DMS 273 treated with DMSO at 0.1 percent for 48 hours (cell line): ENCODE results near the gene ERVK3-1.
A peak's percentile ranks its signal among the peaks of the same experiment; 100 is the strongest.
"Not testable (repeated sequence)": the region's sequence is repeated elsewhere in the genome, so short reads cannot be mapped to it uniquely, and the experiment has no call there.

Experiments
- DNase-seq: peaks from one replicate; lab custom pipeline; 2025; lab: John Stamatoyannopoulos, UW

ERVK3-1 gene

GRCh38 chr19:58304748-58305064, 471 bp upstream of the ERVK3-1 start:
- DNase-seq: peak; percentile 61

DNA sequence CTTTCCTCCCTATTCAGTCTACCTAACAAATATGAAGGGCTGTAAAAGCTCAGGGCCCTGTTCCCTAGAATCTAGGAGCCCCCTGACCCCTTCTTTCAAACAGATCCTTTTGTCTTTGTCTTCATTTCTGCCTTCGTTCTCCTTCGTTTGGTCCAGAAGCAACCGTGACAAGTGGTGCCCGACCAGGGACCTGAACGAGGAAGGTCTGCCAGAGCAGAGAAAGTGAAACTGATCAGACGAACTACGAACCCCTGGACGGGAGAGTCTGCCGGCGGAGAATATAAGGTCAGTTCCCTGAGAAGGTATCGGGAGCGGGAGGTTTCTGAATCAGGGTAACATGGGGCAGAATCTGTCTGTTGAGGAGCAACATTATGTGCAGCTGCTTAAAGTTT, 751 bp downstream of the ERVK3-1 start:
- no peak for DNase-seq

GRCh38 chr19:58307736-58308135, 2.6 kb downstream of the ERVK3-1 start:
- DNase-seq: no peak

DNA sequence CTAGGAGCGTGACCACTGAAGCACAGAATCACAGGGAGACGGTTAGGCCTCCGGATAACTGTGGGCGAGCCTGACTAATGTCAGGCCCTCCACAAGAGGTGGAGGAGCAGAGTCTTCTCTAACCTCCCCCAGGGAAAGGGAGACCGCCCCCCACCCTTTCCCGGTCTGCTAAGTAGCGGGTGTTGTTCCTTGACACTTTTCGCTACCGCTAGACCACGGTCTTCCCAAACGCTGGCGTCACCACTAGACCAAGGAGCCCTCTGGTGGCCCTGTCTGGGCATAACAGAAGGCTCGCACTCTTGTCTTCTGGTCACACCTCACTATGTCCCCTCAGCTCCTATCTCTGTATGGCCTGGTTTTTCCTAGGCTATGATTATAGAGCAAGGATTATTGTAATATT, 5.5 kb downstream of the ERVK3-1 start:
- DNase-seq: not testable (repeated sequence)

- no peak for DNase-seq
These were observed 6.2 kb downstream of the ERVK3-1 start for GRCh38 chr19:58311345-58311865.

DNA sequence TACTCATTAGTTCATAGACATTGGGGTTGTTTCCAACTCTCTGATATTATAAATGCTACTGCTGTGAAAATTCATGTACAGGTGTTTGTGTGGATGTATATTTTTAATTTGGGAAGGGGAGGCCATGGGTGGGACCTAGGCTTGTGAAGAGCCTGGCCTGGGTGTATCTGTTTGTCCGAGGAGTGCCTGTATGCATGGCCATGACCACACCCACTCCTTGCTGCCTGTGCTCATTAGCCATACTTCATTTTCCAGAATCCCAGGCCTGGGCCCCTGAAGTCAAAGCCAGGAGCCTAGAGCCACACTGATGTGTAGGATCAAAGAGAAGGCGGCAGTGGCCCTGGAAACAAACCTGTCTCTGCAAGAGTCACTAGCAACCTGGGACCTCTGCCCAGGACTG, 10.4 kb downstream of the ERVK3-1 start:
- no peak for DNase-seq

GRCh38 chr19:58317476-58318072, 12.4 kb downstream of the ERVK3-1 start:
- DNase-seq: no peak

DNA sequence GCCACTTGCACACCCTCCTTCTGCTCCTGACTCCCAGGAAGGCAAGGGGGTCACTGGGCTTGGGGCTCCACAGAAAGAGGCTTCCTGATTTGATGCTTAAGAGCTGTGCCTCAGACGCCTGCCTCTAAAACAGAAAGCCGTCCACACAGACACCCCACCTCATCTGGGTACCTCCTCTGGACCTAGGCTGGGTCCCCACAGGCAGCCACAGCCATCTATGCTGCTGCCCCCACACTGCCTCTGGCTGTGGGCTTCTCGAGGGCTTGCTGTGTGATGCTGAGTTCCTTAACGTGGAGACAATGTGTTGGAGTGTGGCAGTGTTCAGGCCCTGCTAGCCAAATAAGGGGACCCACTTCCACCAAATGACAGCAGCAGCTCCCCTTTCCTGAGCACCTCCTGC, 13.1 kb downstream of the ERVK3-1 start:
- no peak for DNase-seq

DNA sequence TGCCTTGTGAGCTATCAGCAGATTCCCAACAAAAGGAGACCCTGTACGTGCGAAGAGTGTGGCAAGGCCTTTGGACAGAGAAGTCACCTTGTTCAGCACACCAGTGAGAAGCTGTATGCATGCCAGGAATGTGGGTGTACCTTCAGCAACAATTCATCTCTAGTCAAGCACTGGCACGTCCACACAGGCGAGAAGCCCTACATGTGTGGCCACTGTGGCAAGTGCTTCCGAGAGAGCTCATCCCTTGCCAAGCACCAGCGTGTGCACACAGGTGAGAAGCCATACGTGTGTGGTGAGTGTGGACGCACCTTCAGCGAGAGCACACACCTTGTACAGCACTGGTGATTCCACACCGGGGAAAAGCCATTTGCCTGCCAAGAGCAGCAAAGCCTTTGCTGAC, 14.1 kb downstream of the ERVK3-1 start:
- no peak for DNase-seq

DNA sequence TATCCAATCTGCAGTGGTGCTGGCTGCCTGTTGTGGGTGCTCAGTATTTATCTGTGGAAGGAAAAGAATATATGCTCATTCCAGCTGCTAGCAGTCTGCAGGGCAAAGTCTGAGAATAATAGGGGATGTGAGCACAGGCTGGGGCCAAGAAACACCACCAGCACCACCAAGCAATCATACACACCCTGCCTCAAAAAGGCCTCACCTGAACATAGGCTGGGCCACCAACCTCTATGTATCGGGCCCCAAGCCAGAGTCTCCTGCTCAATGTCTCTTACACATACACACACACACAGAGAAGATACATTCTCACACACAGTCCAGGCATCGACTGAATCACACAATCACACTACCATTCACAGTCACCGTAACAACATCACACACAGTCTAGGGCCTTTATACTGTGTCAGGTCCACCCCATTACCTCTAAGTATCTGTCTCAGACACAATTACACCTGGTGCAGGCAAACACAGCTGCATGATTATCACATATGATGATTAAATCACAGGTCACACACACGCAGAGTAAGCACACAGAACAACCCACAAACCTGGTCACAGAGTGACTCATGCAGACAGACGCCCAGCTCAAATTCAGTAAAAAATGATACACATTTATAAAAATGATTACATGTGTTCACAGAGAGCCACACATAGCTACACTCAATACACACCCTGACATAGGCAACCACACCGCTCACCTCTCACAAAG, 20.3 kb downstream of the ERVK3-1 start:
- DNase-seq: no peak

DNA sequence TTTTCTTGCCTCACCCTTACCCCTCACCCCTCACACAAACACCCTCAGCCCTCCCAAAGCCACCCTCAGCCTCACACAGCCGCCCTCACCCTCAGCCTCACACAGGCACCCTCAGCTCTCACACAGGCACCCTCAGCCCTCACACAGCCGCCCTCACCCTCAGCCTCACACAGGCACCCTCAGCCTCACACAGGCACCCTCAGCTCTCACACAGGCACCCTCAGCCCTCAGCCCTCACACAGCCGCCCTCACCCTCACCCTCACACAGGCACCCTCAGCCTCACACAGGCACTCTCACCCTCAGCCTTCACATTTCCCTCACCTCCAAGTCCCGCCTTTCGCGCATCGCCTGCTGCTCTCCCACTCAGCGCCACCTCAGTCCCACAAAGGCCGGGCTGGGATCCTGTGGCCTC, 21.3 kb downstream of the ERVK3-1 start:
- no peak for DNase-seq

- peak; percentile 89 for DNase-seq
These were observed 21.9 kb downstream of the ERVK3-1 start, which contains the start of gene ZSCAN22 for GRCh38 chr19:58326914-58327726. Gene ZSCAN22, plus strand, starts transcription at chr19:58326994. Its CDS starts 7,809 bp downstream, at chr19:58334803.

DNA sequence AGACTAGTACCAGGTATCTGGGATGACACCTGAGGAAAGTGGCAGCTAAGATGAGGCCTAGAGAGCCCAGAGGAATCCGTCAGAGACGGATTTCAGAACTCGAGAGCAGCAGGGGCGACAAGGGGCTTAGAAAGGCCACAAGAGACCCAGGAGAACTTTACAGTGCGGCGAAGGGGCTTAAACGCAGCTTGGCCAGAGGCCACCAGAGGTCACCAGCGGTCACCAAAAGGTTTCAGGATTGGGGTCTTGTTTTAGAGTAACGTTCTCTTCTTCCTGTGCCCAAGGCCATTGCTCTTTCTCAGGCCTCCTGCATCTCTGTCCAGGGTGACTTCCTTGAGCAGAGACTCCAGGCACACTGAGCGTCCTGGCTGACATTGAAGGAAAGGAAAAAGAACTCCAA, 23.8 kb downstream of the ERVK3-1 start:
- no peak for DNase-seq

- peak; percentile 6 for DNase-seq
These were observed 25.3 kb downstream of the ERVK3-1 start for GRCh38 chr19:58330458-58330857.

- DNase-seq: no peak
These were observed 27.5 kb downstream of the ERVK3-1 start for GRCh38 chr19:58332697-58333096.

GRCh38 chr19:58334691-58335249, 29.6 kb downstream of the ERVK3-1 start:
- DNase-seq: no peak

DNA sequence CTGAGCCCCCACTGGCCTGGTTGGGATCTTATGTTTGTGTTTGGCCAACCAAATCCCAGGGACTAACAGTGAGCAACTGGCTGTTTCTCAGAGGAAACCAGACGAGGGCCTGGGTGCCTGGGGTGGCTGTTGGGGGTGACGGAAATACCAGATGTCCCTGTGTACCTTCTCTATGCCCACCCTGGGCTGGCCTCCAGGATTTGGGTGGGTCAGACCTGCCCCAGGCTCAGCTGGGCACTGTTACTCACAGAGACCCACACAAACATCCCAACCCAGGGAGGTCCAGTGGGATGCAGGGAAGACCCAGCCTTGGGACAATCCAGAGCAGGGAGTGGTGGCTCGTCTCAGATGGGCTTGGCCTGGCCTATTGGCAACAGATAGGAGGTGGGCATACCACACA, 30.5 kb downstream of the ERVK3-1 start:
- no peak for DNase-seq

- DNase-seq: no peak
These were observed 31.0 kb downstream of the ERVK3-1 start for GRCh38 chr19:58336216-58336615.

- DNase-seq: no peak
These were observed 31.6 kb downstream of the ERVK3-1 start for GRCh38 chr19:58336820-58337219.

DNA sequence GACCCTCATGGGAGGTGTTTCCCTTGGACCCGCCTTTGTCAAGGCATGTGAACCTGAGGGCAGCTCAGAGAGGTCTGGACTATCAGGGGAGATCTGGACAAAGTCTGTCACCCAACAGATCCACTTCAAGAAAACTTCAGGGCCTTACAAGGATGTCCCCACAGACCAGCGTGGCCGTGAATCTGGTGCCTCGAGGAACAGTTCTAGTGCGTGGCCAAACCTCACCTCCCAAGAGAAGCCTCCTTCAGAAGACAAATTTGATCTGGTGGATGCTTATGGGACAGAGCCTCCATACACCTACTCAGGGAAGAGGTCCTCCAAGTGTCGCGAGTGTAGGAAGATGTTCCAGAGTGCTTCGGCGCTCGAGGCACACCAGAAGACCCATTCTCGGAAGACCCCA, 33.2 kb downstream of the ERVK3-1 start:
- no peak for DNase-seq

- no peak for DNase-seq
These were observed 33.8 kb downstream of the ERVK3-1 start for GRCh38 chr19:58338825-58339558.

GRCh38 chr19:58345558-58345957, 40.4 kb downstream of the ERVK3-1 start:
- DNase-seq: no peak
